B cell (primary cell): ENCODE measurements around the gene KCNH6. TPM values are rescaled to one million over a fixed set of nuclear protein-coding genes. Genes with fewer than 3 reads are reported as not detected.

Experiments used
- ATAC-seq: fragments of 200-7000 bp; cut with Tn5 transposase; one replicate; pipeline ENCODE4 v1.10.0; 2021; ENCODE audit warnings: low read depth, mild to moderate bottlenecking, moderate number of reproducible peaks, moderate library complexity
- CTCF ChIA-PET: fragments of 350-600 bp; sonication (Branson Sonifier 250); formaldehyde crosslinking; loops from one replicate; lab custom pipeline; 2021; ENCODE audit warnings: antibody characterized with exemption, inconsistent platforms; lab: Charles Lee
- POLR2A ChIA-PET: fragments of 350-600 bp; sonication (Branson Sonifier 250); formaldehyde crosslinking; loops from one replicate; lab custom pipeline; 2021; ENCODE audit warnings: antibody characterized with exemption; lab: Charles Lee
- DNase-seq: peaks from one replicate; pipeline ENCODE4 v3.0.0; 2013
- H2AFZ ChIP-seq: 2 replicates; pipeline ENCODE4 v1.6.1; 2012; ENCODE audit warnings: mild to moderate bottlenecking, low read depth, low read length; ENCODE audit not compliant: insufficient read depth, poor library complexity, severe bottlenecking
- H3K27ac ChIP-seq, 2 donors: 1 replicate in 1 of 2; 2 replicates in 1 of 2; pipeline ENCODE4 v1.5.1; 2012 to 2013; ENCODE audit warnings: low read length in 2 of 2, mild to moderate bottlenecking in 2 of 2, moderate library complexity in 1 of 2
- H3K27me3 ChIP-seq, 4 experiments: fragments of 200-600 bp in 1 of 4; sonication (generic) in 1 of 4; replicated peaks in 1 of 4; 1 replicate in 2 of 4; 2 replicates in 2 of 4; pipeline versions ENCODE4 v1.6.1 to v1.7.0; 2013 to 2016; ENCODE audit warnings: low read length in 3 of 4, mild to moderate bottlenecking in 2 of 4, mixed read lengths in 1 of 4, moderate library complexity in 1 of 4; ENCODE audit not compliant: insufficient read depth in 4 of 4, control insufficient read depth in 3 of 4; ENCODE audit errors: control extremely low read depth in 1 of 4
- H3K36me3 ChIP-seq, 2 experiments: replicated peaks in 1 of 2; 1 replicate in 1 of 2; 2 replicates in 1 of 2; pipeline versions ENCODE4 v1.6.1 to v1.7.1; 2013; ENCODE audit warnings: low read length in 1 of 2; ENCODE audit not compliant: insufficient read depth in 2 of 2, control insufficient read depth in 1 of 2; ENCODE audit errors: control extremely low read depth in 1 of 2, extremely low read depth in 1 of 2
- H3K4me1 ChIP-seq, 2 donors: fragments of 200-600 bp in 1 of 2; sonication (generic) in 1 of 2; 1 replicate in 1 of 2; 2 replicates in 1 of 2; pipeline versions ENCODE4 v1.5.1 to v1.6.1; 2013 to 2017; ENCODE audit warnings: low read length in 2 of 2; ENCODE audit not compliant: control insufficient read depth in 2 of 2, insufficient read depth in 2 of 2
- H3K4me2 ChIP-seq: replicated peaks from 2 replicates; pipeline ENCODE3; 2012; ENCODE audit warnings: mild to moderate bottlenecking, low read depth, low read length; ENCODE audit not compliant: poor library complexity, severe bottlenecking
- H3K4me3 ChIP-seq, 5 experiments: fragments of 200-600 bp in 1 of 5; sonication (generic) in 1 of 5; 1 replicate in 3 of 5; 2 replicates in 2 of 5; pipeline versions ENCODE4 v1.5.1 to v1.7.0; 2011 to 2016; ENCODE audit warnings: low read length in 4 of 5, mild to moderate bottlenecking in 4 of 5, low read depth in 2 of 5, control low read depth in 1 of 5, moderate library complexity in 1 of 5; ENCODE audit not compliant: insufficient read depth in 1 of 5; ENCODE audit errors: control extremely low read depth in 1 of 5, extremely low read depth in 1 of 5
- H3K79me2 ChIP-seq: fragments of 200-600 bp; sonication (generic); one replicate; pipeline ENCODE4 v1.6.0; 2016; ENCODE audit warnings: low read length; ENCODE audit not compliant: control insufficient read depth, insufficient read depth
- H3K9ac ChIP-seq: fragments of 200-600 bp; sonication (generic); 2 replicates; pipeline ENCODE4 v1.6.1; 2017; ENCODE audit warnings: mild to moderate bottlenecking, low read length, moderate library complexity
- H3K9me3 ChIP-seq, 3 donors: one replicate each; pipeline versions ENCODE4 v1.6.1 to v1.7.1; 2013; ENCODE audit warnings: low read length in 2 of 3; ENCODE audit not compliant: control insufficient read depth in 2 of 3, insufficient read depth in 1 of 3; ENCODE audit errors: control extremely low read depth in 1 of 3
- H4K20me1 ChIP-seq: 2 replicates; pipeline ENCODE4 v1.6.0; 2012; ENCODE audit warnings: mild to moderate bottlenecking, low read length; ENCODE audit not compliant: insufficient read depth, control insufficient read depth, poor library complexity, severe bottlenecking
- H3K27ac Mint-ChIP-seq: one replicate; pipeline ENCODE4 v1.8.0; 2021; ENCODE audit warnings: mixed read lengths
- H3K27me3 Mint-ChIP-seq: one replicate; pipeline ENCODE4 v1.8.0; 2021; ENCODE audit warnings: mixed read lengths
- H3K4me1 Mint-ChIP-seq: one replicate; pipeline ENCODE4 v1.8.0; 2021; ENCODE audit warnings: mixed read lengths
- H3K4me3 Mint-ChIP-seq: one replicate; pipeline ENCODE4 v1.8.0; 2021; ENCODE audit warnings: mixed read lengths
- H3K9me3 Mint-ChIP-seq: one replicate; pipeline ENCODE4 v1.8.0; 2022; ENCODE audit warnings: mixed read lengths; ENCODE audit not compliant: insufficient read depth
- CTCF ChIP-seq: fragments of 200-600 bp; IDR thresholded peaks from one replicate; pipeline ENCODE4 v1.8.0; 2022; ENCODE audit warnings: antibody characterized with exemption, mild to moderate bottlenecking
- EZH2 ChIP-seq: IDR thresholded peaks from 2 replicates; pipeline ENCODE4 v1.6.1; 2012; ENCODE audit warnings: borderline replicate concordance, low read depth, mild to moderate bottlenecking, moderate library complexity, low read length; ENCODE audit not compliant: insufficient read depth, poor library complexity, severe bottlenecking
- WGBS: methylation state at CpG from one replicate; pipeline ENCODE4 v1.1.5; 2013; ENCODE audit warnings: missing lambda C conversion rate; ENCODE audit not compliant: insufficient coverage; 5-methylcytosine and 5-hydroxymethylcytosine counted together
- intact Hi-C: fragments of 100-400 bp; cut with micrococcal nuclease; formaldehyde crosslinking; loops from one replicate; pipeline ENCODE4 v1.10.0; 2022
- polyA plus RNA-seq: library from polyadenylated mRNA; depleted of rRNA; stranded (reverse); fragments of >200 nt; gene quantifications from 2 replicates; pipeline ENCODE4 v1.2.3, GENCODE V29; 2012
- total RNA-seq, 2 donors: library from RNA; stranded (reverse); fragments of 120-200 nt in 1 of 2; gene quantifications; 1 replicate in 1 of 2; 2 replicates in 1 of 2; pipeline versions ENCODE4 v1.2.3 to v1.2.4, GENCODE V29; 2013 to 2022

Gene KCNH6
- total and polyA plus RNA-seq, 2 donors (not counting 1 experiment from before 2014, with no cell fraction given) = not detected

- WGBS = 75% methylated on average over 1 of the region's 1 CpG
- H3K27ac Mint-ChIP-seq = no peak overlapping the region
These were observed 3.9 kb upstream of the KCNH6 start for GRCh38 chr17:63519116-63519881.

More at GRCh38 chr17:63519116-63519881, 3.9 kb upstream of the KCNH6 start:
- Histone ChIP-seq H3K36me3 (no peaks in the 10 kb centered on the region), H3K79me2 (no peaks in the 10 kb centered on the region), H3K4me3 (no peak overlapping the region), H3K9me3 (peaks cover 0 to 16% (median 0%) of the 10 kb centered on the region in 3 donors), H3K27ac (no peak overlapping the region), H3K27me3 (peaks cover 0 to 11% (median 8%) of the 10 kb centered on the region in 4 experiments), H3K9ac (no peak overlapping the region), H3K4me2 (no peak overlapping the region), H3K4me1 (peaks cover 3 to 4% of the 10 kb centered on the region in 2 donors), H2AFZ (no peak overlapping the region), H4K20me1 (no peaks in the 10 kb centered on the region)
- ChIA-PET CTCF (no interaction called here), POLR2A (no interaction called here)
- Mint-ChIP-seq H3K4me1 (peaks cover 5% of the 10 kb centered on the region), H3K9me3 (no peaks in the 10 kb centered on the region), H3K4me3 (no peak overlapping the region), H3K27me3 (peaks cover 40% of the 10 kb centered on the region)
- ATAC-seq = no peak
- intact Hi-C loops = no loop called here
- TF ChIP-seq CTCF (no peak), EZH2 (no peak)
- no peak for DNase-seq
